Lung (tissue), 12 donors: ENCODE data around the gene TGFBRAP1. TPM values are rescaled to one million over a fixed set of nuclear protein-coding genes. Genes with fewer than 3 reads are reported as not detected.
A peak's percentile ranks its signal among the peaks of the same experiment; 100 is the strongest.

ENCODE experiments used
- ATAC-seq: fragments of 200-7000 bp; cut with Tn5 transposase; one replicate; pipeline ENCODE4 v1.9.1; 2020; ENCODE audit warnings: moderate number of reproducible peaks; ENCODE audit not compliant: insufficient read depth, low FRiP score
- DNase-seq, 3 donors: peaks; one replicate each; pipeline ENCODE4 v3.0.0-alpha.2; 2013 to 2017
- H3K27ac ChIP-seq, 2 donors: one replicate each; pipeline ENCODE4 v1.5.1; 2013; ENCODE audit warnings: mild to moderate bottlenecking in 2 of 2, moderate library complexity in 2 of 2, control low read depth in 1 of 2, inconsistent platforms in 1 of 2, low read depth in 1 of 2, low read length in 1 of 2
- H3K27me3 ChIP-seq, 3 donors: one replicate each; pipeline ENCODE4 v1.5.1; 2013; ENCODE audit warnings: low read length in 2 of 3; ENCODE audit not compliant: control insufficient read depth in 3 of 3, insufficient read depth in 3 of 3
- H3K36me3 ChIP-seq, 4 donors: one replicate each; pipeline ENCODE4 v1.5.1; 2013; ENCODE audit warnings: low read length in 4 of 4, mild to moderate bottlenecking in 1 of 4, moderate library complexity in 1 of 4; ENCODE audit not compliant: control insufficient read depth in 4 of 4, insufficient read depth in 4 of 4
- H3K4me1 ChIP-seq, 5 donors: one replicate each; pipeline ENCODE4 v1.5.1; 2013; ENCODE audit warnings: low read length in 5 of 5, mild to moderate bottlenecking in 2 of 5, moderate library complexity in 1 of 5; ENCODE audit not compliant: control insufficient read depth in 5 of 5, insufficient read depth in 5 of 5
- H3K4me3 ChIP-seq: one replicate; pipeline ENCODE4 v1.5.1; 2013; ENCODE audit warnings: mild to moderate bottlenecking, control low read depth, moderate library complexity
- H3K9ac ChIP-seq, 2 donors: one replicate each; pipeline ENCODE4 v1.5.1; 2013; ENCODE audit warnings: low read length in 2 of 2, control low read depth in 1 of 2; ENCODE audit not compliant: insufficient read depth in 1 of 2
- H3K9me3 ChIP-seq, 4 donors: one replicate each; pipeline ENCODE4 v1.5.1; 2013; ENCODE audit warnings: low read length in 3 of 4, mild to moderate bottlenecking in 1 of 4, moderate library complexity in 1 of 4; ENCODE audit not compliant: control insufficient read depth in 4 of 4, insufficient read depth in 3 of 4
- WGBS, 2 donors: extraction: QIAGEN DNeasy Blood & Tissue Kit; methylation state at CpG; one replicate each; pipeline ENCODE4 v1.1.7; 2013; 5-methylcytosine and 5-hydroxymethylcytosine counted together
- polyA plus RNA-seq, 2 donors: library from polyadenylated mRNA; stranded (reverse); fragments of 200-250 nt; gene quantifications; one replicate each; pipeline ENCODE4 v1.2.1, GENCODE V29; 2013
- total RNA-seq, 2 donors: library from RNA; depleted of rRNA in 1 of 2; stranded (reverse); fragments of >200 nt in 1 of 2; gene quantifications; one replicate each; pipeline ENCODE4 v1.2.1, GENCODE V29; 2014 to 2021
- TF ChIP-seq, protein P1 (sequence below): IDR thresholded peaks from 2 replicates; pipeline ENCODE4 v1.5.1; 2012; ENCODE audit warnings: mild to moderate bottlenecking; ENCODE audit errors: control extremely low read depth, extremely low read depth
- donor health status: control.
- donor health status: control.
- donor health status: Bipolar disorder and iron deficiency.
- donor health status: healthy.
- donor health status: DM: yes; HTN: yes; CAD: no.

The TGFBRAP1 gene
- total and polyA plus RNA-seq, 4 donors: 4.0 to 19.7 (median 12.0) TPM

DNA sequence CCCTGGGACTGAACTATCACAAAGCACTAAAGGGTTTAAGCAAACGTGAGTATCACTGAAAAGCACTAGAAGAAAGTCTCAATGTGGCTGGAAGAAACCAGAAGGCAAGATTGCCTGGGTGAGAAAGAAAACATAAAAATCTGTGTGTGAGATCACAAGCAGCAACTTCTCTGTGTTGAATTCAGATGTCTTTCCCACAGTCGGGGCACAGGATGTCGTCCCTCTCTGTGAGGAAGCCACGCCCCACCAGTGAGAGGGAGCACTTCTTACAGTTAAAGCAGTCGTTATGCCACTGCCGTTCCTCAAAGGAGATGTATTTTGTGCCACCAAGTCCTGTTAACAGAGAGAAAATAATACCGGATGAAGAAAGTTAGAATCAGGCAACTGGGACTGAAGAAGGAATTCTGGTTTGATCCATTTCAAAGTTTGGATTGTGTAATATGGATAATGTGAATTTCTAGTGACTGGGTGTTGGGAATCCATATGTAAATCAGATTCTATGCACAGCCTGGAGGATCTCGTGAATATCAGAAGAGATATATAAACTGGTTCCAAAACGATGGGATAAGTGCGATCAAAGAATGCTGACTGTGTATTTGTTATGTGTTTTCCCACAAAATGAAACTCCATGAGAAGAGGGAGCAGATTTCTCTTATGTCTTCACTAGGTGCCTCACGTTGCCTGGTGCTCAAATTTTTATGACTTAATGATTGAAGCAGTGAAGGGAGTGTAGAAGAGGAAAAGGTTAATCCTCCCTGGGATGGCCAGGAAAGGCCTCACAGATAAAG lies 31.8 kb upstream of the TGFBRAP1 start:
- Histone ChIP-seq H3K27ac (no peak overlapping the region), H3K4me1 (no peaks in the 10 kb centered on the region), H3K9me3 (peaks cover 0 to 8% (median 1%) of the 10 kb centered on the region in 4 donors), H3K27me3 (peaks cover 0 to 2% (median 0%) of the 10 kb centered on the region in 3 donors), H3K4me3 (no peak overlapping the region), H3K36me3 (peaks cover 12 to 27% (median 19%) of the 10 kb centered on the region in 4 donors), H3K9ac (no peak overlapping the region)
- TF ChIP-seq, protein P1, sequence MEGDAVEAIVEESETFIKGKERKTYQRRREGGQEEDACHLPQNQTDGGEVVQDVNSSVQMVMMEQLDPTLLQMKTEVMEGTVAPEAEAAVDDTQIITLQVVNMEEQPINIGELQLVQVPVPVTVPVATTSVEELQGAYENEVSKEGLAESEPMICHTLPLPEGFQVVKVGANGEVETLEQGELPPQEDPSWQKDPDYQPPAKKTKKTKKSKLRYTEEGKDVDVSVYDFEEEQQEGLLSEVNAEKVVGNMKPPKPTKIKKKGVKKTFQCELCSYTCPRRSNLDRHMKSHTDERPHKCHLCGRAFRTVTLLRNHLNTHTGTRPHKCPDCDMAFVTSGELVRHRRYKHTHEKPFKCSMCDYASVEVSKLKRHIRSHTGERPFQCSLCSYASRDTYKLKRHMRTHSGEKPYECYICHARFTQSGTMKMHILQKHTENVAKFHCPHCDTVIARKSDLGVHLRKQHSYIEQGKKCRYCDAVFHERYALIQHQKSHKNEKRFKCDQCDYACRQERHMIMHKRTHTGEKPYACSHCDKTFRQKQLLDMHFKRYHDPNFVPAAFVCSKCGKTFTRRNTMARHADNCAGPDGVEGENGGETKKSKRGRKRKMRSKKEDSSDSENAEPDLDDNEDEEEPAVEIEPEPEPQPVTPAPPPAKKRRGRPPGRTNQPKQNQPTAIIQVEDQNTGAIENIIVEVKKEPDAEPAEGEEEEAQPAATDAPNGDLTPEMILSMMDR: no peak
- 39 to 58% methylated on average over 11 of the region's 11 CpGs for WGBS, 2 donors
- DNase-seq (no peak), ATAC-seq (no peak)

DNA sequence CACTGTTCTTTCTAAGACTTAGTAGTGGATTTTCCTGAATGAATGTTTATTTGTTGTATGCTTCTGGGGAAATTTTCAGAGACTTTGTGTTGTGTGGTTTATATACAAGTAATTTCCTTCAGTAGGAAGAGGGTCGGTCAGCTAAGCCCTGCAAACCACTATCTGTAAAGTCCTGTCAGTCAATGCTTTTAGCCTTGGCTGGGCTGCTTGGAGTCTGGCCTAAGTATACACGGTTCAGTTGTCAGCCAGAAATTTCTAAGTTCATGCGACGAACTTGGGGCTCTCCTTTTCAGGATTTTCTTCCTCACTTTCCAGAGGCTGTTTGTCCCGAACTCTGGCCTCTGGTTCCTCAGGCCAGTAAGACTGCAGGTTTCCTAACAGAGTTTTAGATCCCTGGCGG lies 29.1 kb upstream of the TGFBRAP1 start:
- Histone ChIP-seq H3K36me3 (peaks cover 18 to 28% (median 24%) of the 10 kb centered on the region in 4 donors), H3K9me3 (peaks cover 0 to 10% (median 2%) of the 10 kb centered on the region in 4 donors), H3K4me3 (no peak overlapping the region), H3K27me3 (no peaks in the 10 kb centered on the region), H3K4me1 (peaks cover 0 to 6% (median 0%) of the 10 kb centered on the region in 5 donors), H3K9ac (no peak overlapping the region), H3K27ac (peak overlapping the region in 1 of 2 donors; percentile 17)
- ATAC-seq (no peak), DNase-seq (no peak)
- TF ChIP-seq, protein P1: no peak
- 88 to 92% methylated on average over 6 of the region's 6 CpGs for WGBS, 2 donors

DNA sequence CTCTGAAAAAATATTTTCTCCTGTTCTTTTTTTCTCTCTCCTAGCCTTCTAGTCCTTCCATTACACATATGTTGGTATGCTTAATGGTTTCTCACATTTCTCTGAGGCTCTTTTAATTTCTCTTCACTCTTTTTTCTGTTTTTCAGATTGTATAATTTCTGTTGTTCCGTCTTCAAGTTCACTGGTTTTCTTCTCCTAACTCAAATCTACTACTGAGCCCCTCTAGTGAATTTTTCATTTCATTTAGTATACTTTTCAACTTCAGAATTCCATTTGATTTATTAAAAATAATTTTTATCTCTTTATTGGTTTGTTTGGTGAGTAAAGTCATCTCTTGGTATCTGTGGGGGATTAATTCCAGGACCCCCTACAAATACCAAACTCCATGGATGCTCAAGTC lies 27.6 kb upstream of the TGFBRAP1 start:
- peaks cover 0 to 6% (median 0%) of the 10 kb centered on the region in 5 donors for H3K4me1 ChIP-seq
- peaks cover 0 to 10% (median 2%) of the 10 kb centered on the region in 4 donors for H3K9me3 ChIP-seq
- H3K9ac ChIP-seq: no peak overlapping the region
- TF ChIP-seq, protein P1: no peak
- H3K27ac ChIP-seq: no peak overlapping the region
- no peaks in the 10 kb centered on the region for H3K27me3 ChIP-seq
- peaks cover 15 to 24% (median 21%) of the 10 kb centered on the region in 4 donors for H3K36me3 ChIP-seq
- WGBS, 2 donors: 97 to 100% methylated on average over 1 of the region's 1 CpG
- H3K4me3 ChIP-seq: no peak overlapping the region
- DNase-seq: no peak
- no peak for ATAC-seq
